GM10248 (cell line): ENCODE measurements around the gene CRTC3.
A peak's percentile ranks its signal among the peaks of the same experiment; 100 is the strongest.

Experiments used
- CTCF ChIA-PET: fragments of 300-600 bp; sonication (Branson Sonifier 250); formaldehyde crosslinking; extraction: SDS; loops from one replicate; lab custom pipeline; 2021; ENCODE audit warnings: antibody characterized with exemption; lab: Yijun Ruan, JAX
- POLR2A ChIA-PET: fragments of 350-650 bp; sonication (Branson Sonifier 250); formaldehyde crosslinking; extraction: SDS; loops from one replicate; lab custom pipeline; 2020; ENCODE audit warnings: antibody characterized with exemption; lab: Yijun Ruan, JAX
- DNase-seq: peaks from one replicate; pipeline ENCODE4 v3.0.0; 2012; ENCODE audit errors: extremely low spot score
- TF ChIP-seq, protein P1 (sequence below): IDR thresholded peaks from 2 replicates; pipeline ENCODE4 v1.5.1; 2012; ENCODE audit warnings: mild to moderate bottlenecking, low read depth; ENCODE audit errors: extremely low read depth, missing control alignments, control extremely low read depth

Gene CRTC3

DNA sequence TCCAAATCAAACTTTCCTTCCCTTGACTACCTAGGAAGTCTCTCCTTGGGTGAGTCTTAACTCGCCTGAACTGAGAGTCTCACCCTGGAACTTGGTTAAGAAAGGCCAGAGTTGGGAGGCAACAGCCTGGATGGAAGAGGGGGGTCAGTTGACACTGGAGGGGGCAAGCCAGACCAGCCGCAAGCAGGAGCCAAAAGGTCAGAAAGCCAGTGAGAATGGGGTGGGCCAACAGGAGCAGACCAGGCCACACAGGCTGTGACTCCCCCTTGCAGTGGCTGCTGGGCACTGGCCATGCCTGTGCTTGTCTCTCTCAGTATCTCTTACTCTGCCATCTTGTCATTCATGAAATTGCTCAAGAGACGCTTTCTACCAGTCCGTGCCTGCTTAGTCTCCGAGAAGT, 32.9 kb downstream of the CRTC3 start:
- no peak for DNase-seq
- TF ChIP-seq, protein P1, sequence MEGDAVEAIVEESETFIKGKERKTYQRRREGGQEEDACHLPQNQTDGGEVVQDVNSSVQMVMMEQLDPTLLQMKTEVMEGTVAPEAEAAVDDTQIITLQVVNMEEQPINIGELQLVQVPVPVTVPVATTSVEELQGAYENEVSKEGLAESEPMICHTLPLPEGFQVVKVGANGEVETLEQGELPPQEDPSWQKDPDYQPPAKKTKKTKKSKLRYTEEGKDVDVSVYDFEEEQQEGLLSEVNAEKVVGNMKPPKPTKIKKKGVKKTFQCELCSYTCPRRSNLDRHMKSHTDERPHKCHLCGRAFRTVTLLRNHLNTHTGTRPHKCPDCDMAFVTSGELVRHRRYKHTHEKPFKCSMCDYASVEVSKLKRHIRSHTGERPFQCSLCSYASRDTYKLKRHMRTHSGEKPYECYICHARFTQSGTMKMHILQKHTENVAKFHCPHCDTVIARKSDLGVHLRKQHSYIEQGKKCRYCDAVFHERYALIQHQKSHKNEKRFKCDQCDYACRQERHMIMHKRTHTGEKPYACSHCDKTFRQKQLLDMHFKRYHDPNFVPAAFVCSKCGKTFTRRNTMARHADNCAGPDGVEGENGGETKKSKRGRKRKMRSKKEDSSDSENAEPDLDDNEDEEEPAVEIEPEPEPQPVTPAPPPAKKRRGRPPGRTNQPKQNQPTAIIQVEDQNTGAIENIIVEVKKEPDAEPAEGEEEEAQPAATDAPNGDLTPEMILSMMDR = no peak
- POLR2A ChIA-PET = no interaction called here
- CTCF ChIA-PET = interaction anchor here (1.9 to 2.9 kb wide), 2 partner anchors 9 to 24 kb away, joined by 4 to 11 read pairs; no protein-coding TSS in a partner anchor

DNA sequence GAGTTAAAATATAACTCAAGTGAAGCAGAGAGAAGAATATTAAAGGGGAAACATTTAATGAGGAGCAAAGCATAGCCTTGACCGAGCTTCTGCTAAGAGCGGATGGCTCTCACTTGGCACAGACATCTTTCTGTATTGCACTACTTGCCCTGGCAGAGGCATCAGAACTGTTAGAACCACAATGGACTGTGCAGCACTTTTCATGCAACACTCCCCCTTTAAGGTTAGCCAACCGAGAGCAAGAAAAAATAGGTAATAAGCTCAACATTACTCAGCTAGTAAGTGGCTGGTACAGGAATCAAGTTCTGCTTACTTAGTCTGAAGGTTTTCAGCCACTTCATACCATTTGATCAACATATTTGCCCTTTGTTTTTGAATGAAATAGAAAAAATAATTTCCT, 33.7 kb downstream of the CRTC3 start:
- DNase-seq = no peak
- TF ChIP-seq, protein P1 = no peak
- POLR2A ChIA-PET = no interaction called here
- CTCF ChIA-PET = interaction anchor here (0.9 to 2.9 kb wide), 5 partner anchors 10 to 244 kb away, joined by 3 to 11 read pairs (median 4); no protein-coding TSS in a partner anchor

DNA sequence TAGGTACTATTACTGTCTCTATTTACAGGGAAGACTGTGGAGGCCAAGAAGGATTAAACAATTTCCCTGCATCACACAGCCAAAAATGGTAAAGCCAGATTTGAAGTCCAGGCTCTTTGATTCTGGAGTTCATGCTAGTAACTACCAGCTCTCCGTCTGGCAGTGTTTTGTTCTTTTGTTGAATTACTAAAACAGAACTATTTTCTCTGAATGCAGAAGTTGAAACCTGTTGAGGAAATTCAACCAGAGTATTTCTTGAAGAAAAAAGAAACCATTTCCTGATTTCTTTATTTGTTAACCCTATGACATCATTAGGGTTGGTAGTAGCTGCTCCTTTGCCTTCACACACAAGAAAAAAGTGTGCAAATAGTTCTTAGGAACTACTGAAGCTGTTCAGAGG, 34.3 kb downstream of the CRTC3 start:
- CTCF ChIA-PET = interaction anchor here (0.9 to 2.9 kb wide), 6 partner anchors 9 to 244 kb away, joined by 3 to 11 read pairs (median 4); no protein-coding TSS in a partner anchor
- DNase-seq = peak; percentile 33
- POLR2A ChIA-PET = no interaction called here
- TF ChIP-seq, protein P1 = no peak

DNA sequence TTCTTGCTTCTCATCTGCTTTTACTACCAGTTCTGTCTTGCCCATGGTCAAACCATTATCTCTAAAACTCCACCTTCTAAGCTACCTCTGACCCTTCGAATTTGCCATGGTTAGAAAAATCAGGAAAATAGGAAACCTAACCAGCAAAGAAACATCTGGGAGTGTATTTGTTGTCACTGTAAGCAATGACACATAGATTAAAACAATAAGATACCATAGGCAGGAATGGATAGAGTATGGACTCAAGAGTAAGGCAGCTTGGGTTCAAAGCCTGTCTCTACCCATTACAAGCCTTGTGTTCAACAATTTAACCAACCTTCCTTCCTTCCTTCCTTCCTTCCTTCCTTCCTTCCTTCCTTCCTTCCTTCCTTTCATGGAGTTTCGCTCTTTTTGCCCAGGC, 34.9 kb downstream of the CRTC3 start:
- ChIA-PET POLR2A (no interaction called here), CTCF (interaction anchor here (1.1 to 2.9 kb wide), 4 partner anchors 9 to 28 kb away, joined by 3 to 11 read pairs (median 4); no protein-coding TSS in a partner anchor)
- TF ChIP-seq, protein P1 = no peak
- DNase-seq = no peak

DNA sequence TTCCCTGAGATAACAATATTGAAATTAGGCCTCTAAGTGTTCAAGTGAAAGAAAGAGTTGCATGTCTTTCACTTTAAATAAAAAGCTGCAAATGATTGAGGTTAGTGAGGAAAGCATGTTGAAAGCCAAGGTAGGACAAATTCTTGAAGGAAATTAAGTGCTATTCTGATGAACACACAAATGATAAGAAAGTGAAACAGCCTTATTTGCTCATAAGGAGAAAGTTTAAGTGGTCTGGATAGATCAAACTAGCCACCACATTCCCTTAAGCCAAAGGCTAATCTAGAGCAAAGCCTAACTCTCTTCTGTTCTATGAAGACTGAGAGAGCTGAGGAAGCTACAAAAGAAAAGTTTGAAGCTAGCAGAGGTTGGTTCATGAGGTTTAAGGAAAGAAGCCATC, 36.1 kb downstream of the CRTC3 start:
- TF ChIP-seq, protein P1 = no peak
- ChIA-PET POLR2A (no interaction called here), CTCF (interaction anchor here (1.5 to 1.8 kb wide), 3 partner anchors 9 to 27 kb away, joined by 3 to 5 read pairs (median 4); no protein-coding TSS in a partner anchor)
- DNase-seq = no peak

DNA sequence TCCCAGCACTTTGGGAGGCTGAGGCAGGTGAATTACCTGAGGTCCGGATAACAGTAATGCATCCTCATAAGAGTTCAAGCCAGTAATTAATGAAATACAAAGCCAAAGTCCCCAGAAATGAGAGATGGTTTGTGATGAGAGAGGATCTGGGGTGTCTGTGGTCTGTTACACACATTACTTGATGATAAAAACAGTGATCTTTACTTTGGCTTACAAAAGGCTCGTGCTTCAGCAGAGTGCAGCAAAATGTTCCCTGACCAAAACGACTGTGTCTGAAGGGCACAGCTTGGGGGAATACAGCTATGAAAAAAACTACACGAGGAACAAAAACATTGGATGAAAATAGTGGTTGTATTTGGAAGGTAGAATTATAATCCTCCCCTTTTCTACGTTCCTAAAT, 40.9 kb downstream of the CRTC3 start:
- CTCF ChIA-PET = interaction anchor here (1.6 to 1.8 kb wide), 2 partner anchors 9 to 14 kb away, joined by 6 to 7 read pairs; no protein-coding TSS in a partner anchor
- POLR2A ChIA-PET = interaction anchor here (0.5 to 0.7 kb wide), 2 partner anchors 58 to 183 kb away, joined by 3 read pairs; no protein-coding TSS in a partner anchor
- DNase-seq = no peak
- TF ChIP-seq, protein P1 = no peak
